Body of pancreas (tissue), 4 donors: ENCODE results near the gene TEKT3. TPM values are rescaled to one million over a fixed set of nuclear protein-coding genes. Genes with fewer than 3 reads are reported as not detected.

Experiments used
- ATAC-seq: fragments of 150-250 bp; one replicate; pipeline ENCODE4 v1.9.1; 2016
- DNase-seq, 4 donors: peaks; one replicate each; pipeline ENCODE4 v3.0.0-alpha.2; 2019
- H3K27ac ChIP-seq, 4 donors: fragments of 200-600 bp; sonication (generic); 1 replicate in 3 of 4; 2 replicates in 1 of 4; pipeline versions ENCODE4 v1.5.1 to v1.6.1; 2016 to 2019; ENCODE audit warnings: mild to moderate bottlenecking in 1 of 4, mixed read lengths in 1 of 4, moderate library complexity in 1 of 4
- H3K27me3 ChIP-seq, 2 donors: fragments of 200-600 bp; sonication (generic); one replicate each; pipeline ENCODE4 v1.6.0; 2016; ENCODE audit warnings: mild to moderate bottlenecking in 1 of 2
- H3K36me3 ChIP-seq, 2 donors: fragments of 200-600 bp; sonication (generic); replicated peaks in 1 of 2; 2 replicates each; pipeline ENCODE4 v1.5.1; 2016; ENCODE audit warnings: low read depth in 2 of 2; ENCODE audit not compliant: insufficient read depth in 1 of 2
- H3K4me1 ChIP-seq: fragments of 200-600 bp; sonication (generic); one replicate; pipeline ENCODE4 v1.6.0; 2016
- H3K4me3 ChIP-seq, 2 donors: fragments of 200-600 bp; sonication (generic); 1 replicate in 1 of 2; 2 replicates in 1 of 2; pipeline ENCODE4 v1.5.1; 2016 to 2019
- H3K9me3 ChIP-seq, 3 donors: fragments of 200-600 bp; sonication (generic); 1 replicate in 2 of 3; 2 replicates in 1 of 3; pipeline ENCODE4 v1.5.1; 2016
- CTCF ChIP-seq, 7 experiments: fragments of 450-650 bp in 4 of 7; fragments of 200-600 bp in 3 of 7; sonication (generic) in 3 of 7; IDR thresholded peaks; one replicate each; pipeline ENCODE4 v1.5.1; 2016 to 2019; ENCODE audit warnings: antibody characterized with exemption in 7 of 7
- POLR2A ChIP-seq, 3 donors: fragments of 450-650 bp; IDR thresholded peaks; one replicate each; pipeline ENCODE4 v1.6.1; 2016; ENCODE audit warnings: antibody characterized with exemption in 3 of 3, mild to moderate bottlenecking in 2 of 3
- WGBS, 2 donors: methylation state at CpG; one replicate each; pipeline ENCODE4 v1.1.5; 2017; 5-methylcytosine and 5-hydroxymethylcytosine counted together
- intact Hi-C: fragments of 100-400 bp; cut with DNase I; formaldehyde crosslinking; loops from one replicate; pipeline ENCODE4 v1.15.1; 2023
- total RNA-seq, 2 donors: library from RNA; depleted of rRNA; stranded (reverse); fragments of >200 nt; gene quantifications; one replicate each; pipeline ENCODE4 v1.1.0, GENCODE V29; 2016

Gene TEKT3
- total RNA-seq, 2 donors from 2014 or later = not detected

DNA sequence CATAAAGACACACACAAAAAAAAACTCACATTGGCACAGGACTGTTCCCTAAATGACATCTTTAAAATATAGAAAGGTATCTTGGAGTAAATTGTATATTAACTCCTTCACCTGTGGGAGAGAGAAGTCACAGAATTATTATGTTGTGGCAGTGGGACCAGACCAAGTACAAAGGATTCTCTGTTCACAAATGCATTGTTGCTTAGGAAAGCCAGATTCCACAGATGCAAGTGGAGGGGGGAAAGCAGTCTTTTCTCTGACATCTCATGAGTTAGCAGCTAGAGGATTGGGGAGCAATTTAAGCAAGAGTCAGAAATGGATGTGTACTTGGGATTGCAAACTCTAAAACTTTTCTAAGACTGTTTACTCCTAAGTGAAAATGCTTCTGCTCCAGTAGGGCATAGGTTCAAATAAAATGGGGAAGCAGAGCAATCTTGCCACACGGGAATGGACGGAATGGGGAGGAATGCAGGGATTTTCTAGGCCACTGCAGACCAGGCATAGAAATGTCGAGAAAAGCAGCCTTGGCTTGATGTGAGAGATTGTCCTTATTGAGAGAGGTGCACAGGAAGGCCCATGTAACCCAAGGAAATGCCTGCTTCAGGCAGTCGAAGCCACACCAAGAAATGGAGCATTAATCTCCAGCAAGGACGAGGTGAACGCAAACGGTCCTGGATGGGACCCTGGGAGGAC lies 72.2 kb downstream of the TEKT3 start:
- Histone ChIP-seq H3K4me3 (no peak overlapping the region), H3K9me3 (no peaks in the 10 kb centered on the region), H3K27me3 (no peaks in the 10 kb centered on the region), H3K27ac (no peak overlapping the region), H3K36me3 (no peaks in the 10 kb centered on the region), H3K4me1 (peaks cover 13% of the 10 kb centered on the region)
- TF ChIP-seq POLR2A (IDR thresholded peaks at IDR 0.05) (no peak), CTCF (IDR thresholded peaks at IDR 0.05) (no peak)
- DNase-seq (no peak), ATAC-seq (no peak)
- WGBS, 2 donors = 68 to 69% methylated on average over 7 of the region's 7 CpGs
- intact Hi-C loops = no loop called here

- no peak overlapping the region for H3K4me3 ChIP-seq
- H3K27me3 ChIP-seq = no peaks in the 10 kb centered on the region
- no peak for DNase-seq
- H3K4me1 ChIP-seq = peaks cover 21% of the 10 kb centered on the region
- no peak for ATAC-seq
- 48 to 55% methylated on average over 1 of the region's 1 CpG for WGBS, 2 donors
- intact Hi-C loops = no loop called here
- no peak for TF ChIP-seq POLR2A (IDR thresholded peaks at IDR 0.05)
- TF ChIP-seq CTCF (IDR thresholded peaks at IDR 0.05) = no peak
- H3K36me3 ChIP-seq = no peaks in the 10 kb centered on the region
- no peak overlapping the region for H3K27ac ChIP-seq
- no peaks in the 10 kb centered on the region for H3K9me3 ChIP-seq
Measured at GRCh38 chr17:15268461-15268860, 72.9 kb downstream of the TEKT3 start.

GRCh38 chr17:15267996-15268395 lies 73.4 kb downstream of the TEKT3 start:
- intact Hi-C loops = no loop called here
- H3K4me3 ChIP-seq = no peak overlapping the region
- H3K27me3 ChIP-seq = no peaks in the 10 kb centered on the region

DNA sequence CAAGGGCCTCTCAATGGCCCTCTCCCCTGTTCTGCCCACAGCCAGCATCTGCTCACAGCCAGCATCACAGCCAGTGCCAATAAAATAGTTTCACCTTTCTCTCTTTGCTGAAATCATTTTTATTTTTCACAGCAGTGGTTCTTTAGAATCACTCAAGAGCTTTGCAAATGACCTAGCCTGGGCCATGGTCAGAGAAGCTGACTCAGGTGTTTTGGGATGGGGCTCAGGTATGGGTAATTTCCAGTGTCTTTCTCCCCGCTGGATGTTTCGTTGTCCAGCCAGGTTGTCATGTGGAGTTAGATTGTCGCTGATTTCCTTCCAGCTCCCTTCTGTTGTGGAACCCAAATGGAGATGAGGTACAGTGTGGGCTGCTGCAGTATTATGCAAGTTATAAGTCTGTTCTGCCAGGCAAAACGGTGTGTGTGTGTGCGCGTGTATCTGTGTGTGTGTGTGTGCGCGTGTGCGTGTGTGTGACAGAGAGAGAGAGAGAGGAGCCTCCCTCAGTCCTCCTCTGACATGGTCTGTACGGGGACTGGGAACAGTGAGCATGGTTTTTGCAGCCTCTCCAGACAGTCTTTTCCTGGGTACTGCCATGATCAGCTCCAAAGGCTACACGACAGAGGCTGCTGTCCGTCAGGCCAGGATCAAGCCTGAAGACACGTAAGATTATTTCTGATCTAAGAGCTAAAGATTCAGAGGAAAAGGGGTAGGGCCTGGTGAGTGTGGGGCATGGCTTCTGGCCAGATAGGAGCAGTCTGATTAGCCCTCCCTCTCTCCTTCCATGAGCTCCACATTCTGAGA lies 74.9 kb downstream of the TEKT3 start:
- WGBS, 2 donors = 91 to 92% methylated on average over 13 of the region's 13 CpGs

More at GRCh38 chr17:15267996-15268395, 73.4 kb downstream of the TEKT3 start:
- no peaks in the 10 kb centered on the region for H3K36me3 ChIP-seq
- no peak overlapping the region for H3K27ac ChIP-seq
- 76 to 82% methylated on average over 3 of the region's 3 CpGs for WGBS, 2 donors
- DNase-seq (no peak), ATAC-seq (no peak)
- no peak for TF ChIP-seq POLR2A (IDR thresholded peaks at IDR 0.05)
- no peak for TF ChIP-seq CTCF (IDR thresholded peaks at IDR 0.05)
- H3K4me1 ChIP-seq = peaks cover 26% of the 10 kb centered on the region
- H3K9me3 ChIP-seq = no peaks in the 10 kb centered on the region

More for the DNA sequence above, 74.9 kb downstream of the TEKT3 start:
- Histone ChIP-seq H3K4me3 (no peak overlapping the region), H3K36me3 (no peaks in the 10 kb centered on the region), H3K9me3 (no peaks in the 10 kb centered on the region), H3K4me1 (peaks cover 41% of the 10 kb centered on the region), H3K27me3 (peaks cover 0 to 9% of the 10 kb centered on the region in 2 donors), H3K27ac (no peak overlapping the region)
- DNase-seq (no peak), ATAC-seq (no peak)
- no peak for TF ChIP-seq CTCF (IDR thresholded peaks at IDR 0.05)
- no peak for TF ChIP-seq POLR2A (IDR thresholded peaks at IDR 0.05)
- intact Hi-C loops = no loop called here
